ENCODE results near the gene GRHL1. TPM values are rescaled to one million over a fixed set of nuclear protein-coding genes. Genes with fewer than 3 reads are reported as not detected.
"Not testable (repeated sequence)": the region's sequence is repeated elsewhere in the genome, so short reads cannot be mapped to it uniquely, and the experiment has no call there.

The GRHL1 gene
- total and polyA plus RNA-seq, 9 donors: 0.18 to 2.4 (median 0.63) TPM; not detected in 1

DNA sequence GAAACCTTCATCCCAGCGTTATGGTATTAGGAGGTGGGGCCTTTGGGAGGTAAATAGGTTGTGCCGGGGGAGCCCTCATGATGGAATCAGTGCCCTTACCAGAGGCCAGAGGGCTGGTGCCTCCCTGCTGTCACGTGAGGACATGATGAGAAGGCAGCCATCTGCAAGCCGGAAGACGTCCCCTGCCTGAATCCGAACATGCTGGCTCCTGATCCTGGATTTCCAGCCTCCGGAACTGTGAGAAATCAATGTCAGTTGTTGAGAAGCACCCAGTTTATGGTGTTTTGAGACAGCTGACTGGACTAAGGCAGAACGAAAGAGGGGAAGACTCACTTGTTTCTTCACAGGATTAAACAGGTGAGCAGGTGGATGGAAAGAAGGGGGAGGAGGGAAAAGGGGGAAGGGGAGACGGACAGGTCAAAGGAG, 78.8 kb downstream of the GRHL1 start:
- intact Hi-C loops (cut with DNase I): no loop called here
- no peaks in the 10 kb centered on the region for H3K27me3 ChIP-seq
- WGBS, 3 donors: 54 to 61% (median 55%) methylated on average over 9 of the region's 9 CpGs
- no peaks in the 10 kb centered on the region for H3K9me3 ChIP-seq
- DNase-seq: no peak
- TF ChIP-seq POLR2A (IDR thresholded peaks at IDR 0.05): no peak
- no peak for TF ChIP-seq CTCF (IDR thresholded peaks at IDR 0.05)
- TF ChIP-seq EP300 (IDR thresholded peaks at IDR 0.05): no peak
- H3K36me3 ChIP-seq: no peaks in the 10 kb centered on the region
- no peaks in the 10 kb centered on the region for H3K4me1 ChIP-seq (ENCODE audit: insufficient read depth)
- H3K4me3 ChIP-seq: no peak overlapping the region
- no peak overlapping the region for H3K27ac ChIP-seq

- H3K4me3 ChIP-seq; H3K9me3 ChIP-seq; DNase-seq; intact Hi-C loops (cut with DNase I); H3K27me3 ChIP-seq; H3K27ac ChIP-seq; H3K4me1 ChIP-seq (ENCODE audit: insufficient read depth); H3K36me3 ChIP-seq: not testable (repeated sequence)
- WGBS, 3 donors: 95 to 96% (median 95%) methylated on average over 8 of the region's 8 CpGs
Measured at GRCh38 chr2:10030798-10031197, 79.3 kb downstream of the GRHL1 start.

- H3K36me3 ChIP-seq: no peaks in the 10 kb centered on the region
- no peak for DNase-seq
- no peak overlapping the region for H3K27ac ChIP-seq
- H3K27me3 ChIP-seq: no peaks in the 10 kb centered on the region
- H3K9me3 ChIP-seq: no peaks in the 10 kb centered on the region
- intact Hi-C loops (cut with DNase I): no loop called here
- no peak overlapping the region for H3K4me3 ChIP-seq
- TF ChIP-seq EP300 (IDR thresholded peaks at IDR 0.05) (no peak), CTCF (IDR thresholded peaks at IDR 0.05) (no peak)
- peaks cover 12% of the 10 kb centered on the region for H3K4me1 ChIP-seq (ENCODE audit: insufficient read depth)
- WGBS, 3 donors: 89 to 92% (median 89%) methylated on average over 19 to 20 of the region's 20 CpGs
Measured at GRCh38 chr2:10031886-10032745, 80.6 kb downstream of the GRHL1 start.

GRCh38 chr2:10032746-10033105, 81.2 kb downstream of the GRHL1 start:
- 96 to 98% (median 97%) methylated on average over 7 of the region's 7 CpGs for WGBS, 3 donors
- Histone ChIP-seq H3K4me1 (ENCODE audit: insufficient read depth) (peaks cover 12% of the 10 kb centered on the region), H3K27ac (no peak overlapping the region), H3K9me3 (no peaks in the 10 kb centered on the region), H3K27me3 (no peaks in the 10 kb centered on the region), H3K36me3 (no peaks in the 10 kb centered on the region), H3K4me3 (no peak overlapping the region)
- DNase-seq: no peak
- intact Hi-C loops (cut with DNase I): no loop called here
- no peak for TF ChIP-seq POLR2A (IDR thresholded peaks at IDR 0.05)
- TF ChIP-seq CTCF (IDR thresholded peaks at IDR 0.05): no peak
- TF ChIP-seq EP300 (IDR thresholded peaks at IDR 0.05): no peak

DNA sequence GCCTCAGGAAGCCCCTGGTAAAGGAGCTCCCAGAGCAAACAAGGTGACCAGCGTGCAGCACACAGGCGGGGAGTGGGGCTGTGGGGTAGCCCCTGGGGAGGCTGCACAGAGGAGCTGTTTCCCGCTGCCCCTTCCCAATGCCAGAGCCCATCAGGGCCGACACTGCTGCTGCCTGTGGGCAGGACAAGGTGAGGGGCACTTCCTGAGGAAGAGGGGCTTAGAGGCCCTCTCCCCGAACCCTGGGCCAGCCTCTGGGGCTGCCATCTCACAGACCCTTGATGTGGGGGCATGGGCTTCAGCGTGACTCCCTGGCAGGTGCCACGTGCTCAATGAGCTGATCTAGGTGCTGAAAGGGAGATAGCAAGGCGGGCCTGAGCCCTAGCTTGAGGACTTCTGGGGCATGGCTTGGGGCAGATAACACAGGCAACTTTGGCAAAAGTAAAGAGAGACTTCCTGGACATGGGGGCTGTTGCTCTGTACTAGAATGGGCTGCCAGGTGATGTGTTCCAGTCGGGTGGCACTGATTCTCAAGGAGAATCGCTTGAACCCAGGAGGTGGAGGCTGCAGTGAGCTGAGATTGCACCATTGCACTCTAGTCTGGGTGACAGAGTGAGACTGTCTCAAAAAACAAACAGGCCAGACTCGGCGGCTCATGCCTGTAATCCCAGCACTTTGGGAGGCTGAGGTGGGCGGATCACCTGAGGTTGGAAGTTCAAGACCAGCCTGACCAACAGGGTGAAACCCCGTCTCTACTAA, 81.9 kb downstream of the GRHL1 start:
- whole genome bisulfite sequencing, 3 donors: 86 to 91% (median 88%) methylated on average over 12 to 14 of the region's 14 CpGs
- no peak for DNase-seq
- Histone ChIP-seq H3K27ac (no peak overlapping the region), H3K36me3 (no peaks in the 10 kb centered on the region), H3K9me3 (no peaks in the 10 kb centered on the region), H3K4me1 (ENCODE audit: insufficient read depth) (peaks cover 12% of the 10 kb centered on the region), H3K27me3 (no peaks in the 10 kb centered on the region), H3K4me3 (no peak overlapping the region)
- intact Hi-C loops (cut with DNase I): no loop called here
- TF ChIP-seq EP300 (IDR thresholded peaks at IDR 0.05) (no peak), POLR2A (IDR thresholded peaks at IDR 0.05) (no peak), CTCF (IDR thresholded peaks at IDR 0.05) (no peak)

Data from ovary (tissue), 9 donors.